ENCODE data around the gene LRATD1. TPM values are rescaled to one million over a fixed set of nuclear protein-coding genes. Genes with fewer than 3 reads are reported as not detected.
A peak's percentile ranks its signal among the peaks of the same experiment; 100 is the strongest.

LRATD1 gene, protein sequence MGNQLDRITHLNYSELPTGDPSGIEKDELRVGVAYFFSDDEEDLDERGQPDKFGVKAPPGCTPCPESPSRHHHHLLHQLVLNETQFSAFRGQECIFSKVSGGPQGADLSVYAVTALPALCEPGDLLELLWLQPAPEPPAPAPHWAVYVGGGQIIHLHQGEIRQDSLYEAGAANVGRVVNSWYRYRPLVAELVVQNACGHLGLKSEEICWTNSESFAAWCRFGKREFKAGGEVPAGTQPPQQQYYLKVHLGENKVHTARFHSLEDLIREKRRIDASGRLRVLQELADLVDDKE
- 3.1 TPM for total RNA-seq
- long read RNA-seq, full-length matches to known transcripts = 2 of 5 reads
- long read RNA-seq, partial matches to known transcripts = 2 of 5 reads
- long read RNA-seq, other reads (novel, unspliced or antisense) = 1 of 5 reads

DNA sequence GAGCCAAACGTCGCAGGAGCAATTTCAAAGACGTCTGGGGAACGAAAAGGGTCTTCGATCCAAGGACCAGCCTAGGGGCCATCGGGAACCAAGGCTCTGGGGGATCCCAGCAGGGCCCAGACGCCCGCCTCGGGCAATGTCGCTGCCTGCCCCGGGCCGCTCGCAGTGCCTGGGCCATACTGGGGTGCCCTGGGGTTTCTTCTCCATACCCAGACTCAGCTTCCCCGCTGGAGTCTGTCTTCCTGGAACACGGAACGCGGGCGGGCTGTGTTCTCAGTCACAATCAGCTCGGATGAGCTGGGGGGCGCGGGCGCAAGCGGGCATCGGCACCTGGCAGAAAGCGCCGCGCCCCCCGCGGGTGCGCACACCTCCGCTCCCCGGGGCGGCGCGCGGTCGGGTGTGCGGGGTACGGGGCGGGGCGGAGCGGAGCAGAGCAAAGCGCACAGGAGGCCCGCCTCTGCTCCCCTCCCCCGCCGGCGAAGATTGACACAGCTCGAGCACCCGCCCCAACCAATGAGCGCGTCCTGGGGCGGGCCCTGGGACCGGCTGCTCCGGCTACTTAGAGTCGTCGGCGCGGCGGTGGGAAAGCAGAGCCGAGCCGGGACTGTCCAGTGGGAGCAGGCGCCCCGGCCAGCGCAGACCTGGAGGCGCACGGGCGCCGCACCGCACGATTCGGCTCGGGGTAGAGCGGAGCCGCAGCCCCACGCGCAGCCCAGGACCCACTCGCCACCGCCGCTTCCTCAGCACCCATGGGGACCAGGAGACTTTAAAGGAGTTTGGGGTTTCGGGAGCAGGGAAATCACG is at the start of gene LRATD1:
LRATD1 (plus strand) TSS at position 585 of the 804 bp plus-strand sequence. CDS start 1,263 bp downstream, outside the sequence.
- peak; percentile 80 for DNase-seq
- intact Hi-C loops (cut with micrococcal nuclease) = no loop called here
- H3K9me3 ChIP-seq (replicated peaks) = no peaks in the 10 kb centered on the region
- no peak within 1 kb of the TSS for H3K27ac ChIP-seq (replicated peaks)
- peak within 1 kb of the TSS; percentile 73 for H3K4me3 ChIP-seq
- H3K36me3 ChIP-seq = no peaks in the 10 kb centered on the region
- H3K4me1 ChIP-seq = peaks cover 43% of the 10 kb centered on the region
- H3K27me3 ChIP-seq (ENCODE audit: low read depth) = peaks cover 91% of the 10 kb centered on the region
- no peak for TF ChIP-seq CTCF (IDR thresholded peaks at IDR 0.05; ENCODE audit: borderline replicate concordance)

- Histone ChIP-seq H3K27me3 (ENCODE audit: low read depth) (no peaks in the 10 kb centered on the region), H3K4me3 (no peak overlapping the region), H3K9me3 (replicated peaks) (no peaks in the 10 kb centered on the region), H3K4me1 (no peaks in the 10 kb centered on the region), H3K36me3 (no peaks in the 10 kb centered on the region), H3K27ac (replicated peaks) (no peak overlapping the region)
- no peak for TF ChIP-seq CTCF (IDR thresholded peaks at IDR 0.05; ENCODE audit: borderline replicate concordance)
- intact Hi-C loops (cut with micrococcal nuclease) = no loop called here
- DNase-seq = no peak
Observed at GRCh38 chr2:14583059-14583458, 49.5 kb upstream of the LRATD1 start.

DNA sequence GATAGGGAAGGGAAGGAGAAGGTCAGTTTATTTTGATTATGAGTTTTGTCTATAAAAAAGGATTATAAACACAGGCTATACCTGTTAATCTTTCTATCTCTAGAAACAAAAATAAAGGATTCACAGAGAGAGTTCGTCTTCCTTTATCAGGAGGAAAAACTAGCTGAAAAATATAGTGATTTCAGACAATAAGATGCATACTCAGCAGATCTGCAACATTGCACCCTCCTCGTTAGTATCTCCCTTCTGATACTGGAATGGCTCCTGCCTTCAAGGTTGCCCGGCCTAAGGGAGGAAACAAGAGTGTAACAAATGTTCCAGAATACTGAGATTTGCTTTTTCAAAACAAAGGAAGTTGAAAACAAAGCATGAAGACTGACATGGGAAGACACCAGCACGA is 48.7 kb upstream of the LRATD1 start:
- DNase-seq = no peak
- Histone ChIP-seq H3K4me3 (no peak overlapping the region), H3K36me3 (no peaks in the 10 kb centered on the region), H3K4me1 (no peaks in the 10 kb centered on the region), H3K27me3 (ENCODE audit: low read depth) (no peaks in the 10 kb centered on the region), H3K9me3 (replicated peaks) (no peaks in the 10 kb centered on the region), H3K27ac (replicated peaks) (no peak overlapping the region)
- TF ChIP-seq CTCF (IDR thresholded peaks at IDR 0.05; ENCODE audit: borderline replicate concordance) = no peak
- intact Hi-C loops (cut with micrococcal nuclease) = no loop called here

GRCh38 chr2:14587119-14587518 is 45.4 kb upstream of the LRATD1 start:
- no peak for TF ChIP-seq CTCF (IDR thresholded peaks at IDR 0.05; ENCODE audit: borderline replicate concordance)
- H3K36me3 ChIP-seq = no peaks in the 10 kb centered on the region
- no peaks in the 10 kb centered on the region for H3K9me3 ChIP-seq (replicated peaks)
- no peak overlapping the region for H3K4me3 ChIP-seq
- DNase-seq = no peak
- intact Hi-C loops (cut with micrococcal nuclease) = no loop called here
- H3K27me3 ChIP-seq (ENCODE audit: low read depth) = no peaks in the 10 kb centered on the region
- no peaks in the 10 kb centered on the region for H3K4me1 ChIP-seq
- H3K27ac ChIP-seq (replicated peaks) = no peak overlapping the region

DNA sequence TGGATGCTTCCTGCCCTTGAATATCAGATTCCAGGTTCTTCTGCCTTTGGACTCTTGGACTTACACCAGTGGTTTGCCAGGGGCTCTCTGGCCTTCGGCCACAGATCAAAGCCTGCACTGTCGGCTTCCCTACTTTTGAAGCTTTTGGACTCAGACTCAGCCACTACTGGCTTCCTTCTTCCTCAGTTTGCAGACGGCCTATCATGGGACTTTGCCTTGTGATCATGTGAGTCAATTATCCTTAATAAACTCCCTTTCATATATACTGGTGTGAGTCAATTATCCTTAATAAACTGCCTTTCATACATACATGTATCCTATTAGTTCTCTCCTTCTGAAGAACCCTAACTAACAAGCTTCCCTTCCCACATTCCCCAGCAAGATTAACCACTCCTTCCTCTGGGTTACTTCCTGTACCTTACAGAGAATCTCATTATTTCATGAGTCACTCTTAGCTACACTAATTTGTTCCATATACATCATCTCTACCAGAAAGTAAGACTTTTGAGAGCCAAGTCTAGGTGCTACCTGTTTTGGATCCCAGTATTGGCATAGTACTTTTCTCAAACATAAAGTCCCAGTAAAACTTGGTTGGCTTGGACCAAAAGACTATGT is 31.3 kb upstream of the LRATD1 start:
- Histone ChIP-seq H3K4me3 (no peak overlapping the region), H3K36me3 (no peaks in the 10 kb centered on the region), H3K4me1 (no peaks in the 10 kb centered on the region), H3K27ac (replicated peaks) (no peak overlapping the region), H3K9me3 (replicated peaks) (no peaks in the 10 kb centered on the region), H3K27me3 (ENCODE audit: low read depth) (no peaks in the 10 kb centered on the region)
- TF ChIP-seq CTCF (IDR thresholded peaks at IDR 0.05; ENCODE audit: borderline replicate concordance) = no peak
- intact Hi-C loops (cut with micrococcal nuclease) = no loop called here
- no peak for DNase-seq

Measured in left ventricle myocardium inferior (tissue), 1 donor.